Measurements from ENCODE around the gene RPAIN. TPM values are rescaled to one million over a fixed set of nuclear protein-coding genes. Genes with fewer than 3 reads are reported as not detected.

RPAIN gene
- total and polyA plus RNA-seq, 2 of the 13 experiments (the other 11 are each of a cell fraction or from before 2014, with no cell fraction given), result 42.1 to 58.5 TPM

DNA sequence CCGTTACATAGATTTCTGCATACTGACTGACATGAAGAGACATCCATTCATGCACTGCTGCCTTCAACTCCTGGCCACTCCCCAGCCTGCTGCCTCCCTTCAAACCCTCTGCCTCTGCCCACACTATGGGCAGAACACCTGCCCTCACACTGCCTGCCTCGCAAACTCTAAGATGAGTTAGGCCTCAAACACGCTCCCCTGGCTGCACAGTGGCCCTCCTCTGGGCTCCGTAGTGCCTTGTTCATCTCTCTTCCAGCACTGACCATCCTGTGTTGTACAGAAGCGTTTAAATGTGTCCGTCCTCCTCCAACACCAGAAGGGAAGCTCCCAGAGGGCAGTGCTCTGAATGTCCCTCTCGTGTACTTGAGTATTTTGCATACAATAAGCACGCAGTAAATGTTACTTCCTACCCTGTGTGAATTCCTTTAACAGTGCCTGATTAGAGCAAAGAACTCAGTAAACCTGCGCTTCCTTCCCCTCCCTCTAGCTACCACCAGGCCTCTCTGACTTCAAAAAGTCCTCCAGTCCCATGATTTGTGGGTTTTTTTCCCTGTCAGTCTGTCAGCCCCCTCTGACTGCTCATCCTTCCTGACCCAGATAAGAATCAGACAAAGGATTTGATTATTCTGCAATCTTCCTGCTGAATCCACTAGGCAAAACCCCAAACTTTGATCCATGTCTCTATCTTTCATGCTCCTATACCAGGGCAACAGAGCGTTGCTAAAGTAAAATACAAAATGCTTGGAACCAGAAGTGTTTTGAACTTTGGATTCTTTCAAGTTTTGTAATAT, 44.9 kb downstream of the RPAIN start (continued):
- TF ChIP-seq, protein P1, sequence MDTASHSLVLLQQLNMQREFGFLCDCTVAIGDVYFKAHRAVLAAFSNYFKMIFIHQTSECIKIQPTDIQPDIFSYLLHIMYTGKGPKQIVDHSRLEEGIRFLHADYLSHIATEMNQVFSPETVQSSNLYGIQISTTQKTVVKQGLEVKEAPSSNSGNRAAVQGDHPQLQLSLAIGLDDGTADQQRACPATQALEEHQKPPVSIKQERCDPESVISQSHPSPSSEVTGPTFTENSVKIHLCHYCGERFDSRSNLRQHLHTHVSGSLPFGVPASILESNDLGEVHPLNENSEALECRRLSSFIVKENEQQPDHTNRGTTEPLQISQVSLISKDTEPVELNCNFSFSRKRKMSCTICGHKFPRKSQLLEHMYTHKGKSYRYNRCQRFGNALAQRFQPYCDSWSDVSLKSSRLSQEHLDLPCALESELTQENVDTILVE (CRISPR knock-in tag; IDR thresholded peaks at IDR 0.05), result peak; percentile 43; the same call in 1 of the 2 replicates
- TF ChIP-seq, protein P2, sequence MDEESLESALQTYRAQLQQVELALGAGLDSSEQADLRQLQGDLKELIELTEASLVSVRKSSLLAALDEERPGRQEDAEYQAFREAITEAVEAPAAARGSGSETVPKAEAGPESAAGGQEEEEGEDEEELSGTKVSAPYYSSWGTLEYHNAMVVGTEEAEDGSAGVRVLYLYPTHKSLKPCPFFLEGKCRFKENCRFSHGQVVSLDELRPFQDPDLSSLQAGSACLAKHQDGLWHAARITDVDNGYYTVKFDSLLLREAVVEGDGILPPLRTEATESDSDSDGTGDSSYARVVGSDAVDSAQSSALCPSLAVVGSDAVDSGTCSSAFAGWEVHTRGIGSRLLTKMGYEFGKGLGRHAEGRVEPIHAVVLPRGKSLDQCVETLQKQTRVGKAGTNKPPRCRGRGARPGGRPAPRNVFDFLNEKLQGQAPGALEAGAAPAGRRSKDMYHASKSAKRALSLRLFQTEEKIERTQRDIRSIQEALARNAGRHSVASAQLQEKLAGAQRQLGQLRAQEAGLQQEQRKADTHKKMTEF (CRISPR knock-in tag; IDR thresholded peaks at IDR 0.05), result peak; percentile 13; the same call in 1 of the 2 replicates
- no peak for TF ChIP-seq SOX6 (IDR thresholded peaks at IDR 0.05)
- TF ChIP-seq SOX6 (CRISPR knock-in tag; IDR thresholded peaks at IDR 0.05), result peak; percentile 92
- TF ChIP-seq RCOR2 (CRISPR knock-in tag; IDR thresholded peaks at IDR 0.05), result 0 out of 2 replicates have a peak, but pooled peaks have one; percentile 14
- TF ChIP-seq, protein P3, sequence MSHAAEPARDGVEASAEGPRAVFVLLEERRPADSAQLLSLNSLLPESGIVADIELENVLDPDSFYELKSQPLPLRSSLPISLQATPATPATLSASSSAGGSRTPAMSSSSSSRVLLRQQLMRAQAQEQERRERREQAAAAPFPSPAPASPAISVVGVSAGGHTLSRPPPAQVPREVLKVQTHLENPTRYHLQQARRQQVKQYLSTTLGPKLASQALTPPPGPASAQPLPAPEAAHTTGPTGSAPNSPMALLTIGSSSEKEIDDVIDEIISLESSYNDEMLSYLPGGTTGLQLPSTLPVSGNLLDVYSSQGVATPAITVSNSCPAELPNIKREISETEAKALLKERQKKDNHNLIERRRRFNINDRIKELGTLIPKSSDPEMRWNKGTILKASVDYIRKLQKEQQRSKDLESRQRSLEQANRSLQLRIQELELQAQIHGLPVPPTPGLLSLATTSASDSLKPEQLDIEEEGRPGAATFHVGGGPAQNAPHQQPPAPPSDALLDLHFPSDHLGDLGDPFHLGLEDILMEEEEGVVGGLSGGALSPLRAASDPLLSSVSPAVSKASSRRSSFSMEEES (CRISPR knock-in tag; IDR thresholded peaks at IDR 0.05), result peak; percentile 89
- TF ChIP-seq NONO (IDR thresholded peaks at IDR 0.05), result no peak
- 0 out of 2 replicates have a peak, but pooled peaks have one; percentile 41 for TF ChIP-seq NONO (CRISPR knock-in tag; conservative IDR thresholded peaks at IDR 0.05)
- peak; percentile 40; the same call in 1 of the 2 replicates for TF ChIP-seq RFXANK (CRISPR knock-in tag; IDR thresholded peaks at IDR 0.05)
- TF ChIP-seq ZFP41 (CRISPR knock-in tag; IDR thresholded peaks at IDR 0.05; ENCODE audit: borderline replicate concordance), result no peak
- TF ChIP-seq ISL2 (CRISPR knock-in tag; IDR thresholded peaks at IDR 0.05), result 0 out of 2 replicates have a peak, but pooled peaks have one; percentile 55
- TF ChIP-seq, protein P4, sequence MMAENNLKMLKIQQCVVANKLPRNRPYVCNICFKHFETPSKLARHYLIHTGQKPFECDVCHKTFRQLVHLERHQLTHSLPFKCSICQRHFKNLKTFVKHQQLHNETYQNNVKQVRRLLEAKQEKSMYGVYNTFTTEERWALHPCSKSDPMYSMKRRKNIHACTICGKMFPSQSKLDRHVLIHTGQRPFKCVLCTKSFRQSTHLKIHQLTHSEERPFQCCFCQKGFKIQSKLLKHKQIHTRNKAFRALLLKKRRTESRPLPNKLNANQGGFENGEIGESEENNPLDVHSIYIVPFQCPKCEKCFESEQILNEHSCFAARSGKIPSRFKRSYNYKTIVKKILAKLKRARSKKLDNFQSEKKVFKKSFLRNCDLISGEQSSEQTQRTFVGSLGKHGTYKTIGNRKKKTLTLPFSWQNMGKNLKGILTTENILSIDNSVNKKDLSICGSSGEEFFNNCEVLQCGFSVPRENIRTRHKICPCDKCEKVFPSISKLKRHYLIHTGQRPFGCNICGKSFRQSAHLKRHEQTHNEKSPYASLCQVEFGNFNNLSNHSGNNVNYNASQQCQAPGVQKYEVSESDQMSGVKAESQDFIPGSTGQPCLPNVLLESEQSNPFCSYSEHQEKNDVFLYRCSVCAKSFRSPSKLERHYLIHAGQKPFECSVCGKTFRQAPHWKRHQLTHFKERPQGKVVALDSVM (CRISPR knock-in tag; IDR thresholded peaks at IDR 0.05), result 0 out of 2 replicates have a peak, but pooled peaks have one; percentile 19
- 0 out of 2 replicates have a peak, but pooled peaks have one; percentile 49 for TF ChIP-seq KLF9 (CRISPR knock-in tag; IDR thresholded peaks at IDR 0.05; ENCODE audit: low read depth)
- TF ChIP-seq FOXA1 (IDR thresholded peaks at IDR 0.05), result no peak
- peak; percentile 0; the same call in 1 of the 2 replicates for TF ChIP-seq FOXA1 (CRISPR knock-in tag; IDR thresholded peaks at IDR 0.05)
- TF ChIP-seq PAF1 (CRISPR knock-in tag; IDR thresholded peaks at IDR 0.05), result no peak
- TF ChIP-seq, protein P5, sequence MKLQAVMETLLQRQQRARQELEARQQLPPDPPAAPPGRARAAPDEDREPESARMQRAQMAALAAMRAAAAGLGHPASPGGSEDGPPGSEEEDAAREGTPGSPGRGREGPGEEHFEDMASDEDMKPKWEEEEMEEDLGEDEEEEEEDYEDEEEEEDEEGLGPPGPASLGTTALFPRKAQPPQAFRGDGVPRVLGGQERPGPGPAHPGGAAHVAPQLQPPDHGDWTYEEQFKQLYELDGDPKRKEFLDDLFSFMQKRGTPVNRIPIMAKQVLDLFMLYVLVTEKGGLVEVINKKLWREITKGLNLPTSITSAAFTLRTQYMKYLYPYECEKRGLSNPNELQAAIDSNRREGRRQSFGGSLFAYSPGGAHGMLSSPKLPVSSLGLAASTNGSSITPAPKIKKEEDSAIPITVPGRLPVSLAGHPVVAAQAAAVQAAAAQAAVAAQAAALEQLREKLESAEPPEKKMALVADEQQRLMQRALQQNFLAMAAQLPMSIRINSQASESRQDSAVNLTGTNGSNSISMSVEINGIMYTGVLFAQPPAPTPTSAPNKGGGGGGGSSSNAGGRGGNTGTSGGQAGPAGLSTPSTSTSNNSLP (IDR thresholded peaks at IDR 0.05; ENCODE audit: low read depth, low read length), result peak; percentile 66
